Activated CD4-positive, alpha-beta T cell treated with anti-CD3 and anti-CD28 coated beads for 24 hours (primary cell): ENCODE measurements around the gene SDHA.

Experiments
- DNase-seq, 2 donors: peaks; one replicate each; pipeline ENCODE4 v3.0.0-alpha.2; 2020; ENCODE audit warnings: low read depth in 2 of 2

The SDHA gene

GRCh38 chr5:217494-218456 is at the start of gene SDHA, which contains the start of gene CCDC127:
SDHA (plus strand) TSS chr5:218320; CDS start chr5:218356, 36 bp downstream.
CCDC127 (minus strand) TSS chr5:218153; CDS start chr5:216849, 1,304 bp downstream.
- DNase-seq = peak; percentile 96 to 97

GRCh38 chr5:169071-169727 is 48.9 kb upstream of the SDHA start:
- no peak for DNase-seq

- DNase-seq = no peak
Measured at GRCh38 chr5:169728-170094, 48.4 kb upstream of the SDHA start.

GRCh38 chr5:170971-171800 is 46.9 kb upstream of the SDHA start:
- no peak for DNase-seq

- DNase-seq = no peak
Measured at GRCh38 chr5:171801-172331, 46.3 kb upstream of the SDHA start.

GRCh38 chr5:172421-172820 is 45.7 kb upstream of the SDHA start:
- DNase-seq = no peak

- no peak for DNase-seq
Measured at GRCh38 chr5:172841-173251, 45.3 kb upstream of the SDHA start.

GRCh38 chr5:173392-174290 is 44.5 kb upstream of the SDHA start:
- no peak for DNase-seq

GRCh38 chr5:174291-174600 is 43.9 kb upstream of the SDHA start:
- no peak for DNase-seq

GRCh38 chr5:174876-175465 is 43.1 kb upstream of the SDHA start:
- no peak for DNase-seq

GRCh38 chr5:176296-176823 is 41.8 kb upstream of the SDHA start:
- no peak for DNase-seq

GRCh38 chr5:178110-178509 is 40.0 kb upstream of the SDHA start:
- no peak for DNase-seq

GRCh38 chr5:179401-179800 is 38.7 kb upstream of the SDHA start:
- DNase-seq = no peak

- DNase-seq = no peak
Measured at GRCh38 chr5:180286-180918, 37.7 kb upstream of the SDHA start.

- DNase-seq = no peak
Measured at GRCh38 chr5:181160-181559, 37.0 kb upstream of the SDHA start.

GRCh38 chr5:181566-181965 is 36.6 kb upstream of the SDHA start:
- DNase-seq = no peak

GRCh38 chr5:182126-182525 is 36.0 kb upstream of the SDHA start:
- DNase-seq = no peak

GRCh38 chr5:184471-184870 is 33.6 kb upstream of the SDHA start:
- DNase-seq = no peak

- DNase-seq = no peak
Measured at GRCh38 chr5:185095-186070, 32.7 kb upstream of the SDHA start.
